ENCODE measurements around the gene PTPRD.

DNA sequence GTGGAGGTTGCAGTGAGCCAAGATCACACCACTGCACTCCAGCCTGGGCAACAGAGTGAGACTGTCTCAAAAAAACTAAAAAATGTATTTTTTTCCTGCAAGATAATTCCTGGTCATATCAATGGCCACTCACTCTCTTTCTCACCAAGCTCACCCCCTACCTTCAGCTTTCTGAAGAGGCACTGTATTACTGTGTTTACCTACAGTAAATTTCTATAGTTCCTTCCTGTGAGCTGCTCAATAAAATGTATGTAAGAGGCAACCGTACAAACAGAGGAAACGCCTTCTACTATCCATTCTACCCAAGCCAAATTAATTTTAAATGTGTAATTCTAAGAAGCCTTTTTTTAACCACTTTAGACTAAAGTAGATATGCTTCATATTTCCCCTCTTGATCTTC, 1883.9 kb downstream of the PTPRD start:
- no peak for TF ChIP-seq CTCF (conservative IDR thresholded peaks at IDR 0.05; ENCODE audit: low read depth, low read length)
- no peak for TF ChIP-seq USF2 (IDR thresholded peaks at IDR 0.05; ENCODE audit: low read depth, low read length)
- TF ChIP-seq POLR2A (IDR thresholded peaks at IDR 0.05; ENCODE audit: low read depth, low read length), result no peak
- TF ChIP-seq MXI1 (IDR thresholded peaks at IDR 0.05; ENCODE audit: borderline replicate concordance, low read depth, low read length), result no peak
- TF ChIP-seq RFX5 (IDR thresholded peaks at IDR 0.05; ENCODE audit: low read depth, low read length), result no peak
- TF ChIP-seq CEBPB (IDR thresholded peaks at IDR 0.05; ENCODE audit: low read depth, low read length), result no peak
- TF ChIP-seq ELK1 (IDR thresholded peaks at IDR 0.05; ENCODE audit: borderline replicate concordance, low read depth, low read length), result no peak
- no peak for TF ChIP-seq RAD21 (IDR thresholded peaks at IDR 0.05; ENCODE audit: low read length)
- TF ChIP-seq SMC3 (IDR thresholded peaks at IDR 0.05; ENCODE audit: low read depth, low read length), result no peak
- no peak for TF ChIP-seq CHD1 (IDR thresholded peaks at IDR 0.05; ENCODE audit: low read depth, low read length)
- no peak for TF ChIP-seq MAFK (IDR thresholded peaks at IDR 0.05; ENCODE audit: low read depth, low read length)
- no peak for TF ChIP-seq BHLHE40 (IDR thresholded peaks at IDR 0.05; ENCODE audit: low read depth, low read length)
